ENCODE measurements around the gene SMKR1. TPM values are rescaled to one million over a fixed set of nuclear protein-coding genes. Genes with fewer than 3 reads are reported as not detected.
A peak's percentile ranks its signal among the peaks of the same experiment; 100 is the strongest.
"Not testable (repeated sequence)": the region's sequence is repeated elsewhere in the genome, so short reads cannot be mapped to it uniquely, and the experiment has no call there.

The SMKR1 gene
- total RNA-seq, 1 experiment from 2014 or later: 1.4 TPM

- CTCF ChIA-PET: interaction anchor here (0.7 to 2.5 kb wide), 4 partner anchors 103 to 253 kb away, joined by 5 to 11 read pairs (median 8); no protein-coding TSS in a partner anchor
- no peaks in the 10 kb centered on the region for H3K4me1 ChIP-seq (ENCODE audit: control insufficient read depth, insufficient read depth, low read length)
- H3K4me3 ChIP-seq (ENCODE audit: low read depth in 2 of 2, low read length in 2 of 2): no peak overlapping the region
- DNase-seq (ENCODE audit: low read depth, low spot score) (peak; percentile 50), ATAC-seq (0 out of 2 replicates have a peak, but pooled peaks have one; percentile 45)
- BruUV-seq (replicated peaks): no TSS peak
- intact Hi-C loops (cut with micrococcal nuclease; ENCODE audit: unreplicated experiment): loop anchor here (1.0 kb wide), 1 partner anchor 104 kb away; no protein-coding TSS in a partner anchor
- no peaks in the 10 kb centered on the region for H3K27me3 ChIP-seq (ENCODE audit: control insufficient read depth, insufficient read depth, low read length)
- in situ Hi-C loops (cut with HindIII; ENCODE audit: low pct_unique_long_range_greater_than_20kb, low sequenced_read_pairs): no loop called here
- H3K36me3 ChIP-seq (ENCODE audit: control insufficient read depth, insufficient read depth, low read length): no peaks in the 10 kb centered on the region; the same call in 1 of the 2 replicates
- H3K27ac ChIP-seq (ENCODE audit: low read length): no peak overlapping the region
- TF ChIP-seq SIN3A (IDR thresholded peaks at IDR 0.05; ENCODE audit: borderline replicate concordance, insufficient read depth, low read depth, low read length) (no peak), REST (IDR thresholded peaks at IDR 0.05; ENCODE audit: insufficient read depth in 1 of 2, low read depth in 2 of 2, low read length in 1 of 2) (no peak), CTCF (IDR thresholded peaks at IDR 0.05) (no peak), TCF7L2 (IDR thresholded peaks at IDR 0.05; ENCODE audit: low read depth, low read length) (no peak), POLR2AphosphoS5 (IDR thresholded peaks at IDR 0.05; ENCODE audit: low read depth, low read length) (no peak)
- no peaks in the 10 kb centered on the region for H3K9me3 ChIP-seq (ENCODE audit: control insufficient read depth, insufficient read depth, low read depth, low read length)
- POLR2A ChIA-PET: no interaction called here
Measured at GRCh38 chr7:129471402-129471827, 30.9 kb upstream of the SMKR1 start.

- ATAC-seq; H3K27ac ChIP-seq (ENCODE audit: low read length); POLR2A ChIA-PET; intact Hi-C loops (cut with micrococcal nuclease; ENCODE audit: unreplicated experiment); H3K27me3 ChIP-seq (ENCODE audit: control insufficient read depth, insufficient read depth, low read length); BruUV-seq (replicated peaks); H3K4me1 ChIP-seq (ENCODE audit: control insufficient read depth, insufficient read depth, low read length); H3K9me3 ChIP-seq (ENCODE audit: control insufficient read depth, insufficient read depth, low read depth, low read length); in situ Hi-C loops (cut with HindIII; ENCODE audit: low pct_unique_long_range_greater_than_20kb, low sequenced_read_pairs); DNase-seq (ENCODE audit: low read depth, low spot score); H3K36me3 ChIP-seq (ENCODE audit: control insufficient read depth, insufficient read depth, low read length); CTCF ChIA-PET; H3K4me3 ChIP-seq (ENCODE audit: low read depth in 2 of 2, low read length in 2 of 2): not testable (repeated sequence)
Measured at GRCh38 chr7:129475931-129476330, 26.4 kb upstream of the SMKR1 start.

DNA sequence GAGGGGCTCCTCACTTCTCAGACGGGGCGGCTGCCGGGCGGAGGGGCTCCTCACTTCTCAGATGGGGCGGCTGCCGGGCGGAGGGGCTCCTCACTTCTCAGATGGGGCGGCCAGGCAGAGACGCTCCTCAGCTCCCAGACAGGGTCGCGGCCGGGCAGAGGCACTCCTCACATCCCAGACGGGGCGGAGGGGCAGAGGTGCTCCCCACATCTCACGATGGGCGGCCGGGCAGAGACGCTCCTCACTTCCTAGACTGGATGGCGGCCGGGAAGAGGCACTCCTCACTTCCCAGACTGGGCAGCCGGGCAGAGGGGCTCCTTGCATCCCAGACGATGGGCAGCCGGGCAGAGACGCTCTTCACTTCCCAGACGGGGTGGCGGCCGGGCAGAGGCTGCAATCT, 25.9 kb upstream of the SMKR1 start:
- H3K4me3 ChIP-seq (ENCODE audit: low read depth in 2 of 2, low read length in 2 of 2); BruUV-seq (replicated peaks); H3K36me3 ChIP-seq (ENCODE audit: control insufficient read depth, insufficient read depth, low read length); H3K4me1 ChIP-seq (ENCODE audit: control insufficient read depth, insufficient read depth, low read length); H3K27me3 ChIP-seq (ENCODE audit: control insufficient read depth, insufficient read depth, low read length); ATAC-seq; intact Hi-C loops (cut with micrococcal nuclease; ENCODE audit: unreplicated experiment); H3K27ac ChIP-seq (ENCODE audit: low read length); POLR2A ChIA-PET; H3K9me3 ChIP-seq (ENCODE audit: control insufficient read depth, insufficient read depth, low read depth, low read length); in situ Hi-C loops (cut with HindIII; ENCODE audit: low pct_unique_long_range_greater_than_20kb, low sequenced_read_pairs); DNase-seq (ENCODE audit: low read depth, low spot score): not testable (repeated sequence)
- CTCF ChIA-PET: interaction anchor here (0.7 kb wide), 1 partner anchor 453 kb away, joined by 3 read pairs; no protein-coding TSS in a partner anchor

Measured in Panc1 (cell line).